ENCODE data around the gene APBB2.

APBB2 gene

DNA sequence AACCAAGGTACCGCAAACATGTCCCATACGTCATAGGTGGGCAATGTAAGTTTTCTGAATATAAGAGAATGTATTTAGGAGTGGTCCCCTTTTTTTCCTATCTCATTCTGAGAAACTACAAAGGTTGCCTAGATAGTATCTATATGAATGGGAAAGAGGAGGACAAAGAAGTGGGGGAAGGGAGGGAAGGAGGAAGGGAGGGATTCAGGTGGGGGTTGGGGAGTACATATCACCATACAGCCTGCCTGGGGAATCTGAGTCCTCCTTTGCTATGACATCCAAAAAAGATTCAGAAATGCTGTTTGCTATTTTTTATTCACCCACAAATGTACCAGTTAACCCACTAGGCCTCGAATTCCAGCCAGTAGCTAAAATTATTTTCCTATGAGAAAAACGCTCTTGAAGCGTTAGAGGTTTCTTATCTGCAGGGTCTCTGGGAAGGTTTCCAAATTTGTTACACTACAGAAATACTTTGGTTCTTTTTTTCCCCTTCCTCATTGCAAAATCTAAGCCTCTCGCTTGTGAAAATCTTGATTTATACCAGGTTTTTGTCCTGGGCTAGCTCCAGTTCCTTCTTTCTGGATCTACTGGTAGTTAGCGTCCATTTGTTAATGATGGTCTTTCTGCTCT lies 251.7 kb downstream of the APBB2 start:
- DNase-seq: no peak

DNA sequence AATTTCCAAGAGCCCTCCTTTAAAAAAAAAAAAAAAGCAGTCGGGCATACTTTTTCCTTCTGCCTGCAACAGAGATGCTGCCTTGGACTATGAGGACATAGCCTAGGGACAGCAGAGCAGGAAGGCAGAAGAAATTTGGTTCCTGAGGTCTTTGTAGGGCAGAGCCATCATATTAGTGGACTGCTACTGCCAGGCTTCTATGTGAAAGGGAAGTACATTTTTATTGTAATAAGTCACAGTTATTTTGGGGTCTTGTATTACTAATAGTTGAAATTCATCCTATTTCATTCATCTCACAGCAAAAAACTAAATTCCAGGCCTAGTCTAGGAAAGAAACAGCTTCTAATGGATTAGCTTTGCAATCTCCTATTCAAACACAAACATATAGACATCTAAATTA lies 253.4 kb downstream of the APBB2 start:
- no peak for DNase-seq

DNA sequence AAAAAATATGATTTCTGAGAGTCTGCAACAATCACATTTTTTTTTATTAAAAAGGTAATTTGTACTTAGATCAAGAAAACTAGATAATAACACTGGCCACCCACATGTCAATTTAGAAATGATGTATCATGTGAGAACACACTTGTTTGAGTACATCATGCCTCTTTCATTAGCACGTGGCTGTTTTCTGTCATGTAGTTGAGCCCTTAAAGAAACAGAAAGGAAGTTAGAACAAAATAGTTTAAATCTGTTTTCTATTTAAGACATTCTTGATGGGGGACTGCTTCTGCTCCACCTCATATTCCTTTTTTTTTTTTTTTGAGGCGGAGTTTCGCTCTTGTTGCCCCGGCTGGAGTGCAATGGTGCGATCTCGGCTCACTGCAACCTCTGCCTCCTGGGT lies 257.1 kb downstream of the APBB2 start:
- no peak for DNase-seq

DNA sequence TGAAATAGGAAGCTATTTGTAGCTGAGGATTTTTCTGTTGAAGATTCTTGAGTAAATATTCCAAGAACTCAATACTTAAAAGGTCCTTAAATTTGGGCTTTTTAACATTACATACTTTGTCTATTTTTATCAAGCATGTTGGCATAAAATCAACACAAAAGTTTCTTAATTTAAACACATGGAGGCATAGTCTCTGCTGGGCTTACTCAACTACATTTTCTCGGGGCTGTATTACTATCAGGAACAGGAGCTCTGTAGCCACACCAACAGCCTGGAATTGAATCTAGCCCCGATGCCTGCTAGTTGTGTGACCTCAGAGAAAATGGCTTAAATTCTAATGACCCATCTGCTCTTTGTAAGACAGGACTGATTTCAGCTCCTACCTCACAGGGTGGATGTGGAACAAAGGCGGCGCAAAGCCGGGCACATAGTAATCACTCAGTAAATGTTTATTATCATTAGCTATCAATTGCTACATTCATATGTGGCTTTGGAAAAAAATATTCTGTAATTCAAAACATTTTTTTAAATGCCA lies 257.6 kb downstream of the APBB2 start:
- DNase-seq: no peak

DNA sequence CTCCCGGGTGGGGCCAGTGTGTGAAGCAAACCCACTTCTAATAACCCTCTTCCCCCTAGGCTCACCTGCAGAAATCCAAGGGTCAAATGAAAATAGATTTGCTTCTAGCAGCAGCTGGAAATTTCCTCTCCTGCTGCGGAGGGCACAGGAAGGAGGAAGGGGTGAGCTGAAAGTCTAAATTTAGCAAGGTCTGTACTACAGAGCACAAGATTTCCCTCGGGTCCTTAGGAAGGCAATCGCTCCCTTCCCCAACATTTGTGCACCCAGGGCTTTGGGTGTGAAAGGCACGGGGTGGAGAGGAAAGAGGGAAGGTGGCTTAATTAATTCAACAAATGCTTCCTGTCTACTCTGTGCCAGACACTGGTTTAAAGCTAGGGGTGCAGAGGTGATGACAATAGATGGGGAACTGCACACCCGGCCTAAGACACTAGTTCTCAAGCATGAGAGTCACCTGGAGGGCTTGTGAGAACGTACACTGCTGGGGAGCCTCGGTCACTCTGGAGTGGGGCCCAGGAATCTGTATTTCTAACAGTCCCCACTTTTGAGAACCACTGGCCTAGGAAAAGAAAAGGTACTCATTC lies 260.2 kb downstream of the APBB2 start:
- DNase-seq: no peak

DNA sequence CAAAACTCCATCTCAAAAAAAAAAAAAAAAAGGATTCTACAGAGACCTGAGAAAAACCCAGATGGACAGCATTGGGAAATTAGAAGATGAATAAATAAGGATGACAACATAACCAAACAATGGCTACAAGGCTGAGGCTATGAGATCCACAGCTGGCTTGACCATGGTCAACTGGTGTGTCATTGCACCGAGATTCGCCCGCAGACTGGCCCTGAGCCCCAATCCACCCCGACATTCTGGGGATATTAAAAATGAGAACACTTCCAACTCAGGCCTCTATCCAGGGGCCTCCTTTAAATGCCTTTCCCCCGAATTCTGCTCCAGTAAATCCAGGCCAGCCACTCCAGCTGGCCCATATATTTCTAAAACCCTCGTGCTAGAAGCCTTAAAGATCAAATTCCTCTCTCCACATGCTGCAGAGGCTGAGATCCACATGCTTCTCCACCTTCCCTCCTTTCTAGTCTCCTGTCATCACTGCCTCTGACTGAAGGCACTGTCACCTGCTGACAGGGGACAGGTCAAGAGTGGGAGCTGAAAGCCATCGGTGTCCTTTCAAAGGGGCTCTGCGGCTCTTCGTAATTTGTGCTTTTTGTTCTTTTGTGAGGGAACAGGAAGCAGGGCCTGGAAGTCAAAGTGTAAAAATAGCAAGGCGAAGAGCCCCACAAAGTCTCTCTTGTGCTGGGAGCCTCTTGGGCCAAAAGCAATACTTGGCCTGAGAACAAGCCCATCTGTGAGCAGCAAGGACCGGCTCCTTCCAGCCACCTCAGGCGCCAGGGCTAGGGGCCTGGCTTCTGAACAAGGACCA lies 260.9 kb downstream of the APBB2 start:
- DNase-seq: no peak

DNA sequence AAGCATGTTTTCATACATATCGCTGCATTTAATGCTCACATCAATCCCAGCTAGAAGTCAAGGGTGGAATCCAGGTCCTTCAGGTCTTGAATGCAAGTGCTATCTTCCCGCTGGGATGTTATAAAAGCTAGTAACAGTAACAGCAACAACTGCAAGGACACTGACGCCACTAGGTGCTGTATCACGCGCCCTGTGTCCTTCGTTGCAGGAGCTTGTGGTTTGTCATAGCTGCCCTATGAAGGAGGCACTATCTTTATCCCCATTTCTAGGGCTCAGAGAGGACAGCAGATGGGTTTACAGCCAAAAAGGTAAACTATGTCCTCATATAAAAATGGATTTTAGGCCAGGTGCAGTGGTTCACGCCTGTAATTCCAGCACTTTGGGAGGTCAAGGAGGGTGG lies 261.7 kb downstream of the APBB2 start:
- no peak for DNase-seq

DNA sequence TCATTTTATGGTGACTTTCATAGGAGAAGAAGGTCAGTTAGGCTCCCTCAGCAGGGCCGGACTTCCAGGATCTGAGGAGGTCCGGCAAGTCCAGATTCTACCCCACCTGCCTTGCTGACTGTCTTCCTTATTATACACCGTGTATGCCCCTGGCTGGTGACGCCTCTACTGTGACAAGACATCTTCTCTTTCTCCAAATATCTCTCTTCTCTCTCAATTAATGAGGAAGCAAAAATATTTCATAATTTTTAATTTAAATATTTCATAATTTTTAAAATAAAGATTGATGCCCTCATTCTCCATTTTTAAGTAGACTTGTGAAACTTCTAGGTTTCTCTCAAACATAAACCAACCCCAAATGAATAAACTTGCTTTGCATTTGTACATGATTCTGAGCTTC lies 262.1 kb downstream of the APBB2 start:
- no peak for DNase-seq

DNA sequence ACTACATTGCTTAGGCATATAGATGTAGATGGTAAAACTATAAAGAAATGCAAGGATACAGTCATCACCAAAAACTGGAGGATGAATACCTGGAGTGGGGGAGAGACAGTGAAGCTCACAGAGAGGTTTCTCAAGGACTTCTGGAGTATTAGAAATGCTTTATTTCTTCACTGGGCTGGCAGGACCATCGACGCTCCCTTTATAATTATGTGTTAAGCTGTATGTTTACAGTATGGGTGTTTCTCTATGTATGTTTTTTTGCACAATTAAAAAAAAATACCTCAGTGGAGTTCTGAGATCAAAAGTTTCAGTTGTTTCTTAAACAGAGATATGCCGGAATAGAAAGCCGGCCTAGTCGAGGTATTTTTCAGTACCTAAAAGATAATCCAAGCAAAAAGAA lies 263.3 kb downstream of the APBB2 start:
- no peak for DNase-seq

DNA sequence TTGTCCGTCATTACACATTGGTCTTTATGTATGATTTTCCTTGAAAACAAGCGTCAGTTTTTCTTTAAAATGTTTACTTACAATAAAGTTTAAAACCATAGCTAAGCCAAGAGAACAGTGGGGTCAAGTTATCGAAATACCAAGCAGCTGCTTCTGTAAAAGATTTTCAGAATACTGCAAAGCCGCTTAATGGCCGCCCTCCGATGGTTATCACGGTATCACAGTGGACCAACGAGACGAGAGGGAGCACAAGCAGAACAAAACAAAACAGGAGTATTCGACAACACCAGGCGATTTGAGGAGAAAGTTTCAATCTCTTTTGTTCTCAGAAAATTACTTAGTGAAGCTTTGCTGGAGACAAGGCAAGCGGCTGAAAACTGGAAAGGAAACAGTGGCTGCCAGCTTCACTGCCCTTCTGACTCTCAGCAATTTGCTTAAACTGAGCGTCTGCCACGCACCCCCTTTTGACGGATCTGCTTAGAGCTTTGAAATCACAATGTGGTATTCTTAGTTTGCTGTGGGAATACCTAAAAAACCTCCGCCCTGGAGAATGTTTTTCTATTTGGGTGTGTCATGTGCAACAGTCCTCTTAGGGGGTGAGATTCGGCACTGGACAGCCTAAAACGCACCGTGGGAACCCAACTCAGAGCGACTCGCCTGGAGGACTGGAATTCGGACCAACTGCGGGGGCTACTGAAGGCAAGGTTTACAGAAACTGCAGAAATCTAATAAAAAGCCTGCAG lies 264.8 kb downstream of the APBB2 start:
- no peak for DNase-seq

DNA sequence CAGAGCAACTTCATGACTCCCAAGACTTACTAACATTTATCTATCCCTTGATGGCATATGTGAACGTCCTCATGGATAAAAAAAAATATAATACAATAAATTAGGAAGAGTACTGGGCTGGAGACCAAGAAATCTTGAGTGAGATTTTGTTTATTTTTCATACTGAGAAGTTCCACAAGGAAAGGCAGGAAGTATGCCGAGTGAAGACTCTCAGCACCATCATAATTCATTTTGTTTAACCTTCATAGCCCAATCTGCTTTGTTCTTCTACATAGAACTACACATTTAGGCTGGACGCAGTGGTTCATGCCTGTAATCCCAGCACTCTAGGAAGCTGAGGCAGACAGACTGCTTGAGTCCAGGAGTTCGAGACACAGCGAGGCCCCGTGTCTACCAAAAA lies 266.3 kb downstream of the APBB2 start:
- no peak for DNase-seq

DNA sequence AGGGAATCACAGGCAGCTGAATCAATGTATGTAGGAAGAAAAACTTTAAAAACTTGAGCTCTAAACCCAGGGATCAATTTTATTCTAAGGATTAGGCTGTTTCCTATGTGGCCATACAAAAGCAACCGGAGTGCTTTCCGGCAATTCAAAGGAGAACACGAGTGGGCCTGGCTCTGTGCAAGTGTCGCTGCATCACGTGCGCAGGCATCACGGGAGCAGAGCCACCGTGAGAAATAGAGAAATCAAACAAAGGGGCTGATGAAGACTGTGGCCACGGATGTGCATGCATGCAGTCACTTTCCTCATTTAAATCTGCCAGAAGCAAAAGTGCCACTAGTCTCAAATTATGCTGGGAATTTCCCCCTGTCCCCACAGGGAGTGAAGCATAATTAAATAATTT lies 267.7 kb downstream of the APBB2 start:
- DNase-seq: no peak

DNA sequence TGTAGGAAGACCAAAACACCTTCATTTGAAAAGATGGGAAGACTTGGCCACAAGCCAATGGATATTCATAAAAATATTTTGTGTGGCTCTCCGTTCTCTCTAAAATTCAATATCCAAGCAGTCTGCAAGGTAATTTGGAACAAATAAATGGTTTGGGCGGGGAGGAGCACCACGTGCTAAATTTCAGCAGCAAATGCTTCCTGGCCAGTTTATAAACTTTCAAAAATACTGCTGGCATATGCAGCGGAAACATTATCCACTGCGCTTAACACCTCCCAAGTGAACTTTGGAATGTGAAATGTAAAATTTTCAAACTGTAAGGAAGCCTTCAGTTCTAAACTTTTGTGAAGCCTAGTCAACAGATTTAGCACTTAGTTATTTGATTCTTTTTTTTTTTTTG lies 273.6 kb downstream of the APBB2 start:
- no peak for DNase-seq

DNA sequence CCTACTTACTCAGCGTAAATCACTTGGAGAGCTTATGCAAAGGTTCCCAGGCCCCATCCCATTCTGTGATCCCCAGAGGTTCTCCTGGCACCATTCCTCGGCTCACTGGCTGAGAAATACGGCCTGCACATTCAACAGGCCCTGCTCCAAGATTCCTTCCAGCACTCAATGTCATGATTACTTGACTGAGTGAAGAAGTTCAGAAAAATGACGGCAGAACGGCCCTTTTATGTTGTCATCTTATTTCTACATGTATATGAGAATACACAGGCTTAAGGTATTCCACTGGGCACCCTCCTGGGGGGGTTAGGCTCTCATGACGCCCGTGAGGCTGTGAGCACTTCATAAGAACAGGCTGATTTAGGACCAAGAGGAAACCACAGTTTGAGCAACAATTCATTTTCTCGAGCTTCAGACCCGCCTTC lies 274.0 kb downstream of the APBB2 start:
- no peak for DNase-seq

DNA sequence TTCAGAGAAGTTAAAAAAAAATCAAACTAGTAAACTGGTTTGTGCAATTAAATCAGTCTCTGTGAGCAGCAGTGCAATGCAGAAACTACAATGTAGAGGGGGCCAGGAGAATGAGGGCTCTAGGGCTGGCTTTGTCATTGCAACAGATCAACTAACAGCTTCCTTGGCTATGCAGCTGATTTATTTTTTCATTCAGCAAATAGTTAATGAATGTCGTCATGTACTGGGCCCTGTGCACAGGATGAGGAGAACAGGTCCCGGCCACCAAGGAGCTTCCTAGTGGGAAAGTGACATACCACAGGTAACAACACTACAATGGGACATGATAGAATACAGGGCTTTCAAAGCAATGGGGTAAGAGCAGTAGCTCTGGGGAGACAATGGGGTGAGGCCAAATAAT lies 274.5 kb downstream of the APBB2 start:
- no peak for DNase-seq

DNA sequence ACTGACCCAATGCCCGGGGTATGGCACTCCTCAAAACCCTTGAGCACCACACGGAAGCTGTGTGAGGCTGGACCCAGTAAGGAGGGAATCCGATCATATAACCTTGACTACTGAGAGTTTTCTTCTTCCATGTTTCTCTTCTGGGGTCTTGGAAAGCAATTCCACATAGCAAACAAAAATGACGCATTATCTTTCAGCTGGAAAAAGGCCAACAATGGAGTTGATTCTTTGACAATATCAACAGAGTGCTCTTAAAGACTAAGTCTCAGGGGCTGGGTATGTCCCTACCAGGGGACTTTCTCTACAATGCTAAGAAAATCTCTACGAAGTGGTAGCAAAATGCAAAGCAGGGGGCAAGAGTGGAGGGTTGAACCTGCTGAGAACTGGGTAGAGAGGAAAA lies 276.0 kb downstream of the APBB2 start:
- no peak for DNase-seq

DNA sequence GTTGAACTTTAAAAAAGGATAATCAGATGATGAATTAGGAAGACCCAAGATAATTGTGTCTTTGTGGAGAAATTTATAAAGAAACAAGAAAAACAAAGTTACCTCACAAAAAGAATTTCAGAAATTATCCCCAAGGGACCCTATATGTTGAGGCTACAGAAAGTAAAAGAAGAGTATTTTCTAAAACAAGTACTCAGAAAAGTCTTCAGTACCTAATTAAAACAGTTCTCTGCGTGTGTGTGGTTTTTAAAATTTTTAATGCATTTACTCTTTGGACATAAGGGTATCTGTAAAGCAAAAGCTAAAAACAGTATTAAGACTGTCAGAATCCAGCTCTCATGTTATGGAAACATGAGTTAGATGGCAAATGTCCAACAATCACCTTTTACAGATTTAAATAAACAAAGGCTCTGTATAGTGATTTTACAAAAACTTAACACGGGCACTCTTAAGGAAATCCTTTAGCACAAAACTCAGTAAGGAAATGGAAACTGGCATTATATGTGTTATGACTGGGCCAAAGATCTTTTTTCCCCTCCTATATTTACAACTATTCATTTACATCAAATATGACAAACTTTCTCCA lies 277.1 kb downstream of the APBB2 start:
- DNase-seq: no peak

DNA sequence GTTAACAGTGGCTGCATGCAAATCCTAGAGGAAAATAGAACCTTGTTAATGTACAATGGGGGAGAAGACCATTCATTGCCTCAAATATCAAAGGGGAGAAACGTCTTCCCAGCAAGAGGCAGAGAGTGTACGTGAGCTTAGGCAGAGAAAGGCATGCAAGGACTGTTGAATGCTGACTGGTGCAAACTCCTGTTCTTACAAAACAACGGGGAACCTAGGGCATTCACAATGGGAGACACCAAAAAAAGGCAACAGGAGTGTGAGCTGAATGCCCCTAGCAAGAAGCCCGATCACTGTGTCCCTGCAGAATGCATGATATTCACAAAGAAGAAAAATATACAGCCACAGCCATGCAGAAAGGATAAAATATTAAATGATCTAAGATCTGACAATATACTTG lies 279.7 kb downstream of the APBB2 start:
- DNase-seq: no peak

DNA sequence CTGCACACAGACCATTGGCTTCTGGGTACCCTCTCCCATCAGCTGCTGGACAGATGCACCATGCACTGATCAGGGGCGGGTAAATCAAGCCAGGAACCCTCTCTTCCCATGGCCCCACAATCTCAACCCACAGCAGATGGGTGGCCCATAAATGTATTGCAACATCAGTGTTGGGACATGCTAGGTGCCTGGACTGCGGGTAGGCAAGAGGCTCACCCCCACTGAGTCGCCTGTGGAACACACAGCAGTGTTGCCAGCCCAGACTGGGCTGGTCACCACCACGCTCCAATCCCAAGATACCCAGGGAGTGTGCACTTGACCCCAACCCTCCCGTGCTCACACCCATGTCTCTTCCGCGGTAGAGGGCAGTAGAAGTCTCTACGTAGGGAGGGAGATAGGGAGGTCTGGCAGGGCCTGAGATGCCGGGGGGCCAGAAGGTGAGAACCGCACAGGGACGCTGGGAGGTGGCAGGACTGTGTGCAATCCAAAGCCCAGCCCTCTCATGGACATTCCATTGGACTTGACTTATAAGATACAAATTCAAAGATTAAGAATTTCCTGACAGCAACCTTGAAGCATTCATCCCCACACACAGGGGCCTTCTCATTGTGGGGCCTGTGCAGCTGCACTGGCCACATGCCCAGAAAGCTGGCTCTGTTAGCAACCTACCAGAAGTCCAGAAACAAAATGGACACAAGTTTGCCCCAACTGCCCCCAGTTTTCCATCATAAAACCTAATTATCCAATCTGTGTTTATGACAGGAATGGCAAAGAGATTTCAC lies 280.9 kb downstream of the APBB2 start:
- no peak for DNase-seq

DNA sequence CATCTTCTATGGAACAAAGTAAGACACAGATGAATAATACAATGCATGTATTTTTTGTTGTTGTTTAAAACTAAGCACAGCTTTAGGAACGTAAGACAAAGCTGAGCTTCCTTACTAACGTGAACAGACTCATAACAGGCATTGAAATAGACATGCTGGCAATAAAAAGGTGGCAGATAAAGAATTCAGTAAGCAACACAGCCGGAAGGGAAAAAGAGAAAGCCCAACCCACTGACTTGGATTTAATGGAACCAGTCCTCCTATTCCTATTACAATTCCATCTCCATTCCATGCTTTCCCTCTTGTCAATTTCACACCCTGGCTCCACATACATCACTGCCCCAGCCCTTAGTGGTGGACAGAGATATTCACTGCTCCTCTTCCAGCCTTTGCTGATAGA lies 282.5 kb downstream of the APBB2 start:
- DNase-seq: no peak

DNA sequence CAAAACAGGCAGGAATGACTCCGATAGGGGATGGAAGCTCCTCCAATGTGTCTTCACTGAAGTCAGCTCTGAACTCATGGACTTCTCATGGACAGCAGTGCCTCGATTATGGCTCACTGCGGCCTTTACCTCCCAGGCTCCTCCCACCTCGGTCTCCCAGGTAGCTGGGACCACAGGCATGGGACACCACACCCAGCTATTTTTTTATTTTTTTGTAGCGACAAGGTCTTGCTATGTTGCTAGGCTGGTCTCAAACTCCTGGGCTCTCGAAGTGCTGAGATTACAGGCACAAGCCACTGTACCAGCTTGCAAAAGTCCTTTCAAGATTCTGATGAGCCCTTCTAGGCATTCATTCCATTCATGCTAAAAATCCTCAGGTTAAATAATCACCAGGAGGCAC lies 283.1 kb downstream of the APBB2 start:
- no peak for DNase-seq

DNA sequence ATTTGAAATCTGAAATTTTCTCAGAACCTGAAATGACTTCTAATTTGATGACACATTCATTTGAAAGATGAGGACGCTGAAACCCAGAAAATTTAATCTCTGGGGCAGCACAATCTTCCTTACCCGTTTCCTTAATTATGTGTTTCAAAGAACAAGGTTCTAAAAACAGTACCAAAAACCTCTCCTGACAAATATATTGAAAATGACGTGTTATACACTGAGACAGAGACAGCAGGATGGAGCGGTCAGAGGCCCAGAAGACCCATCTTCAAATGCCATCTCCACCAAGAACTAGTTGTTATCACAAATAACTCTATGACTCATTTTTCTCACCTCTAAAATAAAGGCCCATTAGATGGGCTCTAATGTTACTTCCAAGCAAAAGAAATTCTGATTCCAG lies 287.3 kb downstream of the APBB2 start:
- DNase-seq: no peak

Measured in activated naive CD4-positive, alpha-beta T cell treated with Interleukin-2 at 50 U/mL for 16 hours (primary cell).